Ishikawa (cell line): ENCODE measurements around the gene NKD1.

Experiments used
- CEBPB ChIP-seq: IDR thresholded peaks from 2 replicates; pipeline ENCODE4 v1.6.1; 2012
- CREB1 ChIP-seq: IDR thresholded peaks from 2 replicates; pipeline ENCODE4 v1.6.1; 2012; ENCODE audit warnings: low read depth
- EGR1 ChIP-seq: IDR thresholded peaks from 2 replicates; pipeline ENCODE4 v1.6.1; 2012
- EP300 ChIP-seq: IDR thresholded peaks from 2 replicates; pipeline ENCODE4 v1.6.1; 2012; ENCODE audit warnings: borderline replicate concordance
- FOXM1 ChIP-seq: IDR thresholded peaks from 2 replicates; pipeline ENCODE4 v1.6.1; 2012; ENCODE audit warnings: low read depth, borderline replicate concordance
- NFIC ChIP-seq: IDR thresholded peaks from 2 replicates; pipeline ENCODE4 v1.6.1; 2012
- RAD21 ChIP-seq: IDR thresholded peaks from 2 replicates; pipeline ENCODE4 v1.6.1; 2012; ENCODE audit warnings: low read depth
- TAF1 ChIP-seq: IDR thresholded peaks from 2 replicates; pipeline ENCODE4 v1.6.1; 2012; ENCODE audit warnings: low read depth, mild to moderate bottlenecking
- TCF12 ChIP-seq: IDR thresholded peaks from 2 replicates; pipeline ENCODE4 v1.6.1; 2012; ENCODE audit warnings: low read depth
- TEAD4 ChIP-seq: IDR thresholded peaks from 2 replicates; pipeline ENCODE4 v1.6.1; 2012
- YY1 ChIP-seq: IDR thresholded peaks from 2 replicates; pipeline ENCODE4 v1.6.1; 2012; ENCODE audit warnings: low read depth
- ZBTB7A ChIP-seq: IDR thresholded peaks from 2 replicates; pipeline ENCODE4 v1.6.1; 2012; ENCODE audit warnings: low read depth
- TF ChIP-seq, protein P1 (sequence below): IDR thresholded peaks from 2 replicates; pipeline ENCODE4 v1.6.1; 2012
- TF ChIP-seq, protein P2 (sequence below): IDR thresholded peaks from 2 replicates; pipeline ENCODE4 v1.6.1; 2012
- TF ChIP-seq, protein P3 (sequence below): IDR thresholded peaks from 2 replicates; pipeline ENCODE4 v1.6.1; 2012; ENCODE audit warnings: low read depth, mild to moderate bottlenecking

The NKD1 gene

DNA sequence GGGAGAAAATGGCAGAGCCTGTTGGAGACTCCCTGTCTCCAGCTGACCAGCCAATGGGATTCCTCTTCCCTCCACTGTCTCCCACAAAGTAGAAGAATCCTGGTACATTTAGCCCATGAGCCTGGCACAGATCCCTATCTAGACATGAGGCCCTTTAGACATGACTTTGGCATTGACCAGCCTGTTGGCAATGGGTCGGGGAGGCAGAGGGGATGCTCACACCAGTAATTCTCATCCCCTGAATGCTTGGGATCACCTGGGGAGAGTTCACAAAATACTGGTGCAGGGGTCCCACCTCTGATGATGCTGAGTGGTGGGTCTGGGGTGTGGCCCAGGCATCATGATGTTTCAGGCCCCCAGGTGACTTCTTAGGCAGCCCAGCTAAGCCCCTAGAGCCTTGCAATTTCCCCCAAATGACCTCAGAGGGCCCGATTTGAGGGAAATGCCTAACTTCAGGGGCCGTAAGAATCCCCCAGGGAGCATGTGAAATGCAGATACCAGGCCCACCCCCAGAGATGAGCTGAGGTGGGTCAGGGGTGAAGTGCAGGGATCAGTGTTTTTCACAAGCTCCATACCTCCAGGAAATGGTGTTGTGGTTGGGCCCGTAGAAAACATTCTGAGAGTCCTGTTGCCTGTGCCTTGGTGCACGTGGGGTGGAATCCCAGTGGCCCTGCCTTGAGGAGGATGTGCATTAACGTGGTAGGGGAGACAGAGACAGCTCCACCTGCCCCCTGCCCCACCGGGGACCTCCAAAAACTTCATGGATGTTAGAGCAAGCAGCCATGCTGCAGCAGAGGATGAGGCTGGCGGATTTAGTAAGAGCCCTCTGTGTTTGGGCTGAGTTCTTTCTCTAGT, 90.8 kb downstream of the NKD1 start:
- TF ChIP-seq ZBTB7A (no peak), YY1 (no peak), TAF1 (no peak)
- TF ChIP-seq, protein P1, sequence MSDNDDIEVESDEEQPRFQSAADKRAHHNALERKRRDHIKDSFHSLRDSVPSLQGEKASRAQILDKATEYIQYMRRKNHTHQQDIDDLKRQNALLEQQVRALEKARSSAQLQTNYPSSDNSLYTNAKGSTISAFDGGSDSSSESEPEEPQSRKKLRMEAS, result no peak

DNA sequence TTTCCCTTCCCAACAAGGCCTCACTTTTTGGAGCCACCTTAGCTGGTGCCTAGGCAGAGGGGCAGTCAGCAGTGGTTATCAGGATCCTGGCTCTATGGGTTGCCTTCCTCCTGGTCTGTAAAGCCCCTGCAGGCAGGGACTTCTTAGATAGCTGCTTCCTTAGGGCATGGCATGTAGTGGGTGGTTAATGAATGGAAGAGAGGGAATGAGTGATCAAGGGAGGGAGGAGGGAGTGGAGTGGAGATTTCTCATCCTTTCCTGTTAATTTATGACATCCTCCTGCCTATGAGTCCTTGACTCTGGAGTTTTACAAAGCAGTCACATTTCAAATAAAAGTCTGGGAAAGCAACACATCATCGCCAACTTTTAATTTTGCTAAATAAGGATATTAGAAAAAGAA, 92.2 kb downstream of the NKD1 start:
- TF ChIP-seq TCF12, result no peak
- no peak for TF ChIP-seq EGR1
- no peak for TF ChIP-seq ZBTB7A
- TF ChIP-seq, protein P2, sequence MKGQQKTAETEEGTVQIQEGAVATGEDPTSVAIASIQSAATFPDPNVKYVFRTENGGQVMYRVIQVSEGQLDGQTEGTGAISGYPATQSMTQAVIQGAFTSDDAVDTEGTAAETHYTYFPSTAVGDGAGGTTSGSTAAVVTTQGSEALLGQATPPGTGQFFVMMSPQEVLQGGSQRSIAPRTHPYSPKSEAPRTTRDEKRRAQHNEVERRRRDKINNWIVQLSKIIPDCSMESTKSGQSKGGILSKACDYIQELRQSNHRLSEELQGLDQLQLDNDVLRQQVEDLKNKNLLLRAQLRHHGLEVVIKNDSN, result no peak
- TF ChIP-seq, protein P1, result no peak
- TF ChIP-seq EP300, result no peak
- no peak for TF ChIP-seq CREB1
- TF ChIP-seq YY1, result no peak
- TF ChIP-seq FOXM1, result no peak

GRCh38 chr16:50640919-50641817, 93.0 kb downstream of the NKD1 start:
- no peak for TF ChIP-seq EGR1
- TF ChIP-seq TEAD4, result no peak
- TF ChIP-seq, protein P1, result no peak
- no peak for TF ChIP-seq TAF1
- TF ChIP-seq EP300, result no peak
- no peak for TF ChIP-seq ZBTB7A
- TF ChIP-seq CEBPB, result no peak
- TF ChIP-seq, protein P2, result no peak
- TF ChIP-seq FOXM1, result no peak
- TF ChIP-seq TCF12, result no peak
- no peak for TF ChIP-seq YY1
- TF ChIP-seq CREB1, result no peak
- TF ChIP-seq, protein P3, sequence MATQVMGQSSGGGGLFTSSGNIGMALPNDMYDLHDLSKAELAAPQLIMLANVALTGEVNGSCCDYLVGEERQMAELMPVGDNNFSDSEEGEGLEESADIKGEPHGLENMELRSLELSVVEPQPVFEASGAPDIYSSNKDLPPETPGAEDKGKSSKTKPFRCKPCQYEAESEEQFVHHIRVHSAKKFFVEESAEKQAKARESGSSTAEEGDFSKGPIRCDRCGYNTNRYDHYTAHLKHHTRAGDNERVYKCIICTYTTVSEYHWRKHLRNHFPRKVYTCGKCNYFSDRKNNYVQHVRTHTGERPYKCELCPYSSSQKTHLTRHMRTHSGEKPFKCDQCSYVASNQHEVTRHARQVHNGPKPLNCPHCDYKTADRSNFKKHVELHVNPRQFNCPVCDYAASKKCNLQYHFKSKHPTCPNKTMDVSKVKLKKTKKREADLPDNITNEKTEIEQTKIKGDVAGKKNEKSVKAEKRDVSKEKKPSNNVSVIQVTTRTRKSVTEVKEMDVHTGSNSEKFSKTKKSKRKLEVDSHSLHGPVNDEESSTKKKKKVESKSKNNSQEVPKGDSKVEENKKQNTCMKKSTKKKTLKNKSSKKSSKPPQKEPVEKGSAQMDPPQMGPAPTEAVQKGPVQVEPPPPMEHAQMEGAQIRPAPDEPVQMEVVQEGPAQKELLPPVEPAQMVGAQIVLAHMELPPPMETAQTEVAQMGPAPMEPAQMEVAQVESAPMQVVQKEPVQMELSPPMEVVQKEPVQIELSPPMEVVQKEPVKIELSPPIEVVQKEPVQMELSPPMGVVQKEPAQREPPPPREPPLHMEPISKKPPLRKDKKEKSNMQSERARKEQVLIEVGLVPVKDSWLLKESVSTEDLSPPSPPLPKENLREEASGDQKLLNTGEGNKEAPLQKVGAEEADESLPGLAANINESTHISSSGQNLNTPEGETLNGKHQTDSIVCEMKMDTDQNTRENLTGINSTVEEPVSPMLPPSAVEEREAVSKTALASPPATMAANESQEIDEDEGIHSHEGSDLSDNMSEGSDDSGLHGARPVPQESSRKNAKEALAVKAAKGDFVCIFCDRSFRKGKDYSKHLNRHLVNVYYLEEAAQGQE, result no peak
- no peak for TF ChIP-seq RAD21
- no peak for TF ChIP-seq NFIC

DNA sequence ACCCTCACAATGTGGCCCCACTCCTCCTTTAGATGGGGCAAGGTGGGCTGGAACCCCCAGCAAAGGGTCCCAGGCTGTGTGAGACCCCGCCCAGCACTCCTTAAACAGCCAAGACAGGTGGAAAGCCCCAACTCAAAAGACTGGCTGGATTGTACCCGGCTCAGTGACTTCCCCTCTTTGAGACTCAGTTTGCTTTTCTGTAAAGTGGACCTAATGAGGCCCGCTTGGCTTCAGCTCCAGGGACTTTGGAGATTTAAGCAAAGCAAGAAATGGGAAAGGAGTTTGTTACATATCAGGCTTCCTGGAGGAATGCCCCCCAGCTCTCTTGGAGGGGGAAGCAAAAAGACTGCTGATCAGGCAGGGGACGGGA, 93.6 kb downstream of the NKD1 start:
- TF ChIP-seq YY1 (no peak), FOXM1 (no peak), TCF12 (no peak), CEBPB (no peak), TEAD4 (no peak)
- TF ChIP-seq, protein P2, result no peak
- TF ChIP-seq, protein P3, result no peak
- TF ChIP-seq, protein P1, result no peak

DNA sequence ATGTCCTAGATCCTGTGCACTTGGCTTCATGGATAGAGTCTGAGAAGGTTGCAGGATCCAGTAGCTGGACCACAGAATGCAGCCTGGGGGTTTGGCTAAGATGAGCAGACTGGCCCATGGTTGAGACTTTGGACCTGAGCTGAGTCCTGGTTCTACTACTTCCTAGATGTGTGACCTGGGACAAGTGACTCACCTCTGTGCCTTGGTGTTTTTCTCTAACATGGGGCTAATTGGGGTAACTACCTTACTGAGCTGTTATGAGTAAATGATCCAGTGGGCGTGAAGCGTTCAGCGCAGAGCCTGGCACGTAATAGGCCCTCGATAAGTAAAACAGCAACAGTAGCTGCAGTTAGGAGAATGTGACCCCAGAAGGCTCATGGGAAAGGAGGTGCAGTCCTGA, 94.2 kb downstream of the NKD1 start:
- TF ChIP-seq TEAD4, result no peak
- no peak for TF ChIP-seq CEBPB
- TF ChIP-seq, protein P3, result no peak
- no peak for TF ChIP-seq CREB1
- TF ChIP-seq RAD21, result no peak
- no peak for TF ChIP-seq NFIC
- TF ChIP-seq ZBTB7A, result no peak
- TF ChIP-seq EP300, result no peak
- TF ChIP-seq YY1, result no peak
- TF ChIP-seq, protein P1, result no peak
- TF ChIP-seq, protein P2, result no peak
- no peak for TF ChIP-seq TCF12
